ENCODE results near the gene CXXC5. TPM values are rescaled to one million over a fixed set of nuclear protein-coding genes. Genes with fewer than 3 reads are reported as not detected.
A peak's percentile ranks its signal among the peaks of the same experiment; 100 is the strongest.

CXXC5 gene
- total RNA-seq, 1 experiment from 2014 or later = 85.0 TPM

GRCh38 chr5:139686706-139687441, 38.7 kb downstream of the CXXC5 start:
- H3K27ac ChIP-seq (ENCODE audit: low read length) = peak overlapping the region; percentile 62
- TF ChIP-seq POLR2AphosphoS5 (IDR thresholded peaks at IDR 0.05; ENCODE audit: low read depth, low read length) (no peak), TCF7L2 (IDR thresholded peaks at IDR 0.05; ENCODE audit: low read depth, low read length) (no peak), CTCF (IDR thresholded peaks at IDR 0.05) (no peak), SIN3A (IDR thresholded peaks at IDR 0.05; ENCODE audit: borderline replicate concordance, insufficient read depth, low read depth, low read length) (no peak)
- TF ChIP-seq, protein P1, sequence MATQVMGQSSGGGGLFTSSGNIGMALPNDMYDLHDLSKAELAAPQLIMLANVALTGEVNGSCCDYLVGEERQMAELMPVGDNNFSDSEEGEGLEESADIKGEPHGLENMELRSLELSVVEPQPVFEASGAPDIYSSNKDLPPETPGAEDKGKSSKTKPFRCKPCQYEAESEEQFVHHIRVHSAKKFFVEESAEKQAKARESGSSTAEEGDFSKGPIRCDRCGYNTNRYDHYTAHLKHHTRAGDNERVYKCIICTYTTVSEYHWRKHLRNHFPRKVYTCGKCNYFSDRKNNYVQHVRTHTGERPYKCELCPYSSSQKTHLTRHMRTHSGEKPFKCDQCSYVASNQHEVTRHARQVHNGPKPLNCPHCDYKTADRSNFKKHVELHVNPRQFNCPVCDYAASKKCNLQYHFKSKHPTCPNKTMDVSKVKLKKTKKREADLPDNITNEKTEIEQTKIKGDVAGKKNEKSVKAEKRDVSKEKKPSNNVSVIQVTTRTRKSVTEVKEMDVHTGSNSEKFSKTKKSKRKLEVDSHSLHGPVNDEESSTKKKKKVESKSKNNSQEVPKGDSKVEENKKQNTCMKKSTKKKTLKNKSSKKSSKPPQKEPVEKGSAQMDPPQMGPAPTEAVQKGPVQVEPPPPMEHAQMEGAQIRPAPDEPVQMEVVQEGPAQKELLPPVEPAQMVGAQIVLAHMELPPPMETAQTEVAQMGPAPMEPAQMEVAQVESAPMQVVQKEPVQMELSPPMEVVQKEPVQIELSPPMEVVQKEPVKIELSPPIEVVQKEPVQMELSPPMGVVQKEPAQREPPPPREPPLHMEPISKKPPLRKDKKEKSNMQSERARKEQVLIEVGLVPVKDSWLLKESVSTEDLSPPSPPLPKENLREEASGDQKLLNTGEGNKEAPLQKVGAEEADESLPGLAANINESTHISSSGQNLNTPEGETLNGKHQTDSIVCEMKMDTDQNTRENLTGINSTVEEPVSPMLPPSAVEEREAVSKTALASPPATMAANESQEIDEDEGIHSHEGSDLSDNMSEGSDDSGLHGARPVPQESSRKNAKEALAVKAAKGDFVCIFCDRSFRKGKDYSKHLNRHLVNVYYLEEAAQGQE (IDR thresholded peaks at IDR 0.05; ENCODE audit: insufficient read depth in 1 of 2, low read depth in 2 of 2, low read length in 1 of 2) = no peak
- no peak for DNase-seq (ENCODE audit: low read depth, low spot score)
- ChIA-PET CTCF (no interaction called here), POLR2A (interaction anchor here (0.6 to 0.7 kb wide), 2 partner anchors 8 to 44 kb away, joined by 9 to 11 read pairs; no protein-coding TSS in a partner anchor)
- no peaks in the 10 kb centered on the region; the same call in 1 of the 2 replicates for H3K36me3 ChIP-seq (ENCODE audit: control insufficient read depth, insufficient read depth, low read length)
- peaks cover 75% of the 10 kb centered on the region for H3K4me1 ChIP-seq (ENCODE audit: control insufficient read depth, insufficient read depth, low read length)
- no TSS peak for BruUV-seq (replicated peaks)
- in situ Hi-C loops (cut with HindIII; ENCODE audit: low pct_unique_long_range_greater_than_20kb, low sequenced_read_pairs) = no loop called here
- H3K27me3 ChIP-seq (ENCODE audit: control insufficient read depth, insufficient read depth, low read length) = no peaks in the 10 kb centered on the region
- H3K4me3 ChIP-seq (ENCODE audit: low read depth in 2 of 2, low read length in 2 of 2) = no peak overlapping the region
- no peaks in the 10 kb centered on the region for H3K9me3 ChIP-seq (ENCODE audit: control insufficient read depth, insufficient read depth, low read depth, low read length)
- intact Hi-C loops (cut with micrococcal nuclease; ENCODE audit: unreplicated experiment) = no loop called here
- ATAC-seq = no peak

GRCh38 chr5:139687656-139688055, 39.5 kb downstream of the CXXC5 start:
- Histone ChIP-seq H3K27ac (ENCODE audit: low read length) (peak overlapping the region; percentile 62), H3K9me3 (ENCODE audit: control insufficient read depth, insufficient read depth, low read depth, low read length) (no peaks in the 10 kb centered on the region), H3K4me1 (ENCODE audit: control insufficient read depth, insufficient read depth, low read length) (peaks cover 72% of the 10 kb centered on the region), H3K4me3 (ENCODE audit: low read depth in 2 of 2, low read length in 2 of 2) (no peak overlapping the region), H3K27me3 (ENCODE audit: control insufficient read depth, insufficient read depth, low read length) (no peaks in the 10 kb centered on the region), H3K36me3 (ENCODE audit: control insufficient read depth, insufficient read depth, low read length) (no peaks in the 10 kb centered on the region; the same call in 1 of the 2 replicates)
- no TSS peak for BruUV-seq (replicated peaks)
- ATAC-seq = no peak
- DNase-seq (ENCODE audit: low read depth, low spot score) = no peak
- intact Hi-C loops (cut with micrococcal nuclease; ENCODE audit: unreplicated experiment) (no loop called here), in situ Hi-C loops (cut with HindIII; ENCODE audit: low pct_unique_long_range_greater_than_20kb, low sequenced_read_pairs) (no loop called here)
- ChIA-PET POLR2A (interaction anchor here (0.6 to 0.7 kb wide), 2 partner anchors 9 to 43 kb away, joined by 9 to 11 read pairs; no protein-coding TSS in a partner anchor), CTCF (interaction anchor here (4.4 kb wide), 1 partner anchor 53 kb away, joined by 47 read pairs; no protein-coding TSS in a partner anchor)
- TF ChIP-seq SIN3A (IDR thresholded peaks at IDR 0.05; ENCODE audit: borderline replicate concordance, insufficient read depth, low read depth, low read length) (no peak), POLR2AphosphoS5 (IDR thresholded peaks at IDR 0.05; ENCODE audit: low read depth, low read length) (no peak)

All from Panc1 (cell line).